Liver (tissue), 9 donors: ENCODE measurements around the gene SLIT1. TPM values are rescaled to one million over a fixed set of nuclear protein-coding genes. Genes with fewer than 3 reads are reported as not detected.

Source experiments
- DNase-seq: peaks from one replicate; pipeline ENCODE4 v3.0.0-alpha.2; 2017; ENCODE audit warnings: low spot score
- H3K27ac ChIP-seq, 2 donors: one replicate each; pipeline ENCODE4 v1.7.0; 2013; ENCODE audit warnings: inconsistent platforms in 2 of 2, low read length in 2 of 2, control low read depth in 1 of 2, low read depth in 1 of 2, mild to moderate bottlenecking in 1 of 2
- H3K27me3 ChIP-seq, 4 donors: one replicate each; pipeline versions ENCODE4 v1.6.1 to v1.7.0; 2013; ENCODE audit warnings: low read length in 3 of 4, inconsistent platforms in 1 of 4, mild to moderate bottlenecking in 1 of 4, moderate library complexity in 1 of 4; ENCODE audit not compliant: control insufficient read depth in 4 of 4, insufficient read depth in 4 of 4
- H3K36me3 ChIP-seq, 4 donors: one replicate each; pipeline versions ENCODE4 v1.6.1 to v1.7.0; 2013; ENCODE audit warnings: low read length in 3 of 4, mild to moderate bottlenecking in 3 of 4, low read depth in 1 of 4, moderate library complexity in 1 of 4; ENCODE audit not compliant: control insufficient read depth in 4 of 4, insufficient read depth in 3 of 4
- H3K4me1 ChIP-seq, 4 donors: one replicate each; pipeline versions ENCODE4 v1.6.1 to v1.7.0; 2013; ENCODE audit warnings: low read length in 3 of 4, mild to moderate bottlenecking in 3 of 4, moderate library complexity in 1 of 4; ENCODE audit not compliant: control insufficient read depth in 4 of 4, insufficient read depth in 4 of 4
- H3K4me3 ChIP-seq, 3 donors: one replicate each; pipeline versions ENCODE4 v1.6.1 to v1.7.0; 2013; ENCODE audit warnings: low read length in 3 of 3, control low read depth in 1 of 3, low read depth in 1 of 3, mild to moderate bottlenecking in 1 of 3
- H3K9ac ChIP-seq, 2 donors: one replicate each; pipeline ENCODE4 v1.7.0; 2013; ENCODE audit warnings: low read length in 2 of 2, mild to moderate bottlenecking in 2 of 2, moderate library complexity in 2 of 2, control low read depth in 1 of 2, low read depth in 1 of 2
- H3K9me3 ChIP-seq, 4 donors: one replicate each; pipeline versions ENCODE4 v1.6.1 to v1.7.0; 2013; ENCODE audit warnings: low read length in 3 of 4; ENCODE audit not compliant: control insufficient read depth in 4 of 4
- CTCF ChIP-seq: fragments of 150-350 bp; IDR thresholded peaks from 2 replicates; pipeline ENCODE4 v1.5.1; 2017; ENCODE audit warnings: improper control_type of control experiment, low read depth, low read length; ENCODE audit not compliant: missing input control
- EGR1 ChIP-seq, 2 donors: IDR thresholded peaks; 2 replicates each; pipeline ENCODE4 v1.6.1; 2016 to 2018; ENCODE audit warnings: antibody characterized with exemption in 2 of 2, low read depth in 2 of 2
- FOXA1 ChIP-seq: IDR thresholded peaks from 2 replicates; pipeline ENCODE4 v1.6.1; 2016; ENCODE audit warnings: antibody characterized with exemption
- FOXA2 ChIP-seq: IDR thresholded peaks from 2 replicates; pipeline ENCODE4 v1.6.1; 2016; ENCODE audit warnings: antibody characterized with exemption
- GABPA ChIP-seq, 2 donors: IDR thresholded peaks in 1 of 2; conservative IDR thresholded peaks in 1 of 2; 2 replicates each; pipeline ENCODE4 v1.6.1; 2016; ENCODE audit warnings: antibody characterized with exemption in 2 of 2, mild to moderate bottlenecking in 1 of 2, moderate library complexity in 1 of 2
- HNF4A ChIP-seq, 2 donors: conservative IDR thresholded peaks; 2 replicates each; pipeline ENCODE4 v1.6.1; 2016; ENCODE audit warnings: antibody characterized with exemption in 2 of 2, mild to moderate bottlenecking in 2 of 2
- HNF4G ChIP-seq: IDR thresholded peaks from 2 replicates; pipeline ENCODE4 v1.6.1; 2016; ENCODE audit warnings: antibody characterized with exemption
- JUND ChIP-seq, 2 donors: IDR thresholded peaks; 2 replicates each; pipeline ENCODE4 v1.6.1; 2016; ENCODE audit warnings: antibody characterized with exemption in 2 of 2
- MAX ChIP-seq: IDR thresholded peaks from 2 replicates; pipeline ENCODE4 v1.6.1; 2016; ENCODE audit warnings: antibody characterized with exemption
- NR2F2 ChIP-seq: IDR thresholded peaks from 2 replicates; pipeline ENCODE4 v1.6.1; 2016; ENCODE audit warnings: antibody characterized with exemption
- RAD21 ChIP-seq, 2 donors: IDR thresholded peaks; 2 replicates each; pipeline ENCODE4 v1.6.1; 2016; ENCODE audit warnings: antibody characterized with exemption in 2 of 2, mild to moderate bottlenecking in 2 of 2
- REST ChIP-seq: IDR thresholded peaks from 2 replicates; pipeline ENCODE4 v1.6.1; 2016; ENCODE audit warnings: antibody characterized with exemption, mild to moderate bottlenecking
- RXRA ChIP-seq, 2 donors: IDR thresholded peaks; 2 replicates each; pipeline ENCODE4 v1.6.1; 2017 to 2018; ENCODE audit warnings: antibody characterized with exemption in 2 of 2, mild to moderate bottlenecking in 1 of 2
- SP1 ChIP-seq: IDR thresholded peaks from 2 replicates; pipeline ENCODE4 v1.6.1; 2018; ENCODE audit warnings: antibody characterized with exemption, mild to moderate bottlenecking
- TAF1 ChIP-seq: conservative IDR thresholded peaks from 2 replicates; pipeline ENCODE4 v1.6.1; 2016; ENCODE audit warnings: antibody characterized with exemption, mild to moderate bottlenecking
- YY1 ChIP-seq: IDR thresholded peaks from 2 replicates; pipeline ENCODE4 v1.6.1; 2016; ENCODE audit warnings: antibody characterized with exemption, mild to moderate bottlenecking
- ZBTB33 ChIP-seq: IDR thresholded peaks from 2 replicates; pipeline ENCODE4 v1.6.1; 2016; ENCODE audit warnings: antibody characterized with exemption
- WGBS: extraction: QIAGEN DNeasy Blood & Tissue Kit; methylation state at CpG from one replicate; pipeline ENCODE4 v1.1.7; 2013; 5-methylcytosine and 5-hydroxymethylcytosine counted together
- polyA plus RNA-seq, 2 donors: library from polyadenylated mRNA; stranded (reverse) in 1 of 2; unstranded in 1 of 2; fragments of 200-250 nt in 1 of 2; fragments of >200 nt in 1 of 2; fragmentation: Nextera tagmentation in 1 of 2; extraction: Ambion mirVana in 1 of 2; gene quantifications; one replicate each; pipeline versions ENCODE4 v1.2.1 to v1.2.3, GENCODE V29; 2013 to 2015
- total RNA-seq, 2 donors: library from RNA; depleted of rRNA; stranded (reverse); fragments of >200 nt; gene quantifications; one replicate each; pipeline ENCODE4 v1.2.3, GENCODE V29; 2014
- TF ChIP-seq, protein P1 (sequence below): IDR thresholded peaks from 2 replicates; pipeline ENCODE4 v1.6.1; 2016; ENCODE audit warnings: antibody characterized with exemption
- donor health status: healthy.
- donor health status: healthy.
- donor health status: healthy.
- donor health status: healthy.
- donor health status: healthy.

SLIT1 gene
- total and polyA plus RNA-seq, 4 donors = under 0.01 to 0.14 (median 0.06) TPM

DNA sequence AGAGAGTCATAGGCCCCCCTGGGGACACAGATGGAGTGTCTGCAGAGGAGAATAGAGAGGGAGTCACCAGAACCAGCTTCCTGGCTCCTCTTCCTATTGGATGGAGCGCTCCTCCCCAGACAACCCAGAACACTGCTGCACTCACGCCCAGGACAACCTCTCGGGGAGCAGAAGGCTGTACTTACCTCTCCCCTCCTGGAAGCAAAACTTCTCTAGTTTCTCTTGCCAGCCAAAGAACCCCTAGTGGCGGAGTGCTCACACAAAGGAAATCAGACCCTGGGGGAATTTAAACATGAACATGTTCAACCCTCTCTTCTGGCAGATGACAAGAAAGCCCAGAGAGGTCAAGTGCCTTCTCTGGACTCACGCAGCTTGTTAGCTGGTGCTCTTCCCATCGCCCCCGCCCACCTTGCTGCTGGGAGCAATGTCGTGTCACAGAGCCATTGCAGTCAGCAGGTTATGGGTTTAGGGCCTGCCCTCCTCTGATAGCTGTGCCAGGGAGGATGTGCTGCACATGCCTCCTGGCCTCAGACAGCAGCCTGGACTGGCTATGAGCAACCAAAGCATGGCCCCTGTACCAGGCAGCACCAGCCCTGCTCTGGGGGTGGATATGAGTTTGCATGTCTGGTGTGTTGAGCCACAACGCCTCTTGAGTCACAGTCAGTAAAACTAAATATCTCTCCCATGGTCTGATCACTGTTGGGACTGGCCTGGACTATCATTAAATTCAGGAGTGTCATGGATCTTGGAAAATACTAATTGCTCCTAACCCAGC, 84.4 kb downstream of the SLIT1 start:
- no peak for TF ChIP-seq JUND (IDR thresholded peaks at IDR 0.05)
- TF ChIP-seq MAX = no peak
- TF ChIP-seq RAD21 (IDR thresholded peaks at IDR 0.05) = no peak
- TF ChIP-seq YY1 = no peak
- no peak for TF ChIP-seq EGR1 (IDR thresholded peaks at IDR 0.05; ENCODE audit: low read depth in 2 of 2)
- TF ChIP-seq NR2F2 = no peak
- no peak for TF ChIP-seq HNF4A (conservative IDR thresholded peaks at IDR 0.05)
- TF ChIP-seq FOXA1 = no peak
- TF ChIP-seq GABPA (IDR thresholded peaks at IDR 0.05 in 1 of 2, conservative IDR thresholded peaks at IDR 0.05 in 1 of 2) = no peak
- no peak for TF ChIP-seq FOXA2
- no peak for TF ChIP-seq TAF1
- TF ChIP-seq HNF4G = no peak
- TF ChIP-seq REST = no peak
- TF ChIP-seq ZBTB33 = no peak
- TF ChIP-seq CTCF = no peak
- TF ChIP-seq, protein P1, sequence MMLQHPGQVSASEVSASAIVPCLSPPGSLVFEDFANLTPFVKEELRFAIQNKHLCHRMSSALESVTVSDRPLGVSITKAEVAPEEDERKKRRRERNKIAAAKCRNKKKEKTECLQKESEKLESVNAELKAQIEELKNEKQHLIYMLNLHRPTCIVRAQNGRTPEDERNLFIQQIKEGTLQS = no peak
- no peak for TF ChIP-seq SP1
- TF ChIP-seq RXRA (IDR thresholded peaks at IDR 0.05) = no peak
- H3K27ac ChIP-seq = no peak overlapping the region
- no peak for DNase-seq
- H3K4me3 ChIP-seq = no peak overlapping the region
- peaks cover 0 to 2% (median 0%) of the 10 kb centered on the region in 4 donors for H3K27me3 ChIP-seq
- no peaks in the 10 kb centered on the region for H3K9me3 ChIP-seq
- no peak overlapping the region for H3K9ac ChIP-seq
- H3K36me3 ChIP-seq = no peaks in the 10 kb centered on the region
- H3K4me1 ChIP-seq = no peaks in the 10 kb centered on the region
- 81% methylated on average over 9 of the region's 9 CpGs for WGBS
